GM12892 (cell line): Measurements from ENCODE around the gene MANEA.

ENCODE experiments used
- POLR2A ChIP-seq: IDR thresholded peaks from 2 replicates; pipeline ENCODE4 v1.6.1; 2011; ENCODE audit warnings: low read depth, low read length, control low read depth
- POLR2AphosphoS5 ChIP-seq: IDR thresholded peaks from 2 replicates; pipeline ENCODE4 v1.6.1; 2011; ENCODE audit warnings: low read depth, low read length, control low read depth
- TAF1 ChIP-seq: IDR thresholded peaks from 2 replicates; pipeline ENCODE4 v1.6.1; 2011; ENCODE audit warnings: low read depth, mild to moderate bottlenecking, control low read depth, low read length, borderline replicate concordance

- TF ChIP-seq POLR2A (no peak), POLR2AphosphoS5 (no peak), TAF1 (no peak)
These were observed 32.1 kb upstream of the MANEA start for GRCh38 chr6:95545226-95545625.
